IPS DF 19.7 (cell line): ENCODE measurements around the gene PLCG2.
"Not testable (repeated sequence)": the region's sequence is repeated elsewhere in the genome, so short reads cannot be mapped to it uniquely, and the experiment has no call there.

ENCODE experiments used
- DNase-seq: peaks from one replicate; pipeline ENCODE4 v3.0.0-alpha.2; 2013; ENCODE audit warnings: low read depth, low spot score

The PLCG2 gene

DNA sequence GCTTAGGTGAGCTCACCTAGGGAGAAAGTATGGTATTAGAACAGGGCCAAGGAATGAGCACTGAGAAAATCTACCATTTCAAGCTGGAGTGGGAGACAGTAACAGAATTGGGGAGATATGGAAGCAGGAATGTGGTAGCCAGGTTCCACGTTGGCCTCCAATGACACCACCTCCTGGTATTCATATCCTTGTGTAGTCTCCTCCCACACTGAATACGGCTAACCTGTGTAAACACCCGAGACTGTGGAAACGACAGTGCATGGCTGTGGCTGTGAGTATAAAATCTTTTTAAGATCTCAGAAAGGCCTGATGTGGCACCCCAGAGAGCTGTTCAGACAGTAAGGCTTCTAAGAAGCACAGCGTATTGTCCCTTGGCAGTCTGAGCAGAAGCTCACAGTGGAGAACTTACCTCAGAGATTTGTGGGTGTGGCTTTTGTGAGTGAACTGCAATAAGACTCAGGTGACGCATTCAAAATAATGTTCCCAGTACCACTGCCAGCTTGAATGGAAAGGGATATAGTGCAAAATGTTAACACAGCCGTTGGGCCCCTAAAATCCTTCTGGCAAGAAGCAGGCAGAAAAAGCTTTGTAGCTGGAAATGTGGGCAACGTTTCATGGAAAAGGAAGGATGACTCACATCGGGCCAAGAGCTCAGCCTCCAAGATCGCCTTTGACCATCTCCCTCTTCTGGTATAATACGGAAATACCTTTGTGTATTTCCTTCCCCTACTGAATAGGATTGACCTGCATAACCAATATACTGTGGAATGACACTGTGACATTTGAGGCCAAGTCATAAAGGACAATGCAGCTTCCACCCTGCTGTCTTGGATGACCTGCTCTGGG lies 217.8 kb downstream of the PLCG2 start:
- no peak for DNase-seq

DNA sequence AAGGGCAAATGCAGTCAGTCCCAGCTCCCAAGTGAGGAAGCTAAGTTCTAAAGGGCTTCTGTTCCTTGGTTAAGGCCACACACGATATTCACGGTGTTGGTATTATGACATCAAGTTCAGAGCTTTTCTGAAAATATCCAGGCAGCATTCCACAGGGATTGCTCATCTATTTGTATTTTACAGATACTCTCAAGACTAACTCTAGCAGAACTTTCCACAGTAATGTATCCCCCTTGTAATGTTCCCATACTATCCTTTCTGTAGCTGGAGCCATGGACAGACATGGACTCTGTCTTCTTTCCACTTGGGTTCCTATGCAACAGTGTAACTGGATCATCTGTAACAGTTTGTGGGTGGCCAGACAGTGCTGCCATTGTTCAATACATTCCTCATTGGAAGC lies 218.6 kb downstream of the PLCG2 start:
- no peak for DNase-seq

DNA sequence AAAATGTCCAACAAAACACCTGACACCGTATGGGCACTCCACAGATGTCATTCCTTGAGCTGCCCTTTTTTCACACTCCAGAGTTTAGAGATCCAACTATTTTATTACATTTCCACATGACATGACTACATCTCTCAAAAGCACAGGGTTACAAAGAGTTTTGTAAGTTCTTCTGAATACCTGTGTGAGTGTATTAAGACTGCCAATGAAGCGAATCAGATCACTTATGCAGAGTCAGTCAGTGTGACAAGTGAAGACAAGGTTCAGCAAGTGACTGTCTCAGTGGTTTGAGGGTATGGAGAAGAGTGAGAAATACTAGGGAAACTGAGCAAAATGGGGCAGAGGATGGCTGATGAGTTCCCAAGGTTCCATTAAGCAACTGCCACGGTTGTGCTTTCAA lies 223.7 kb downstream of the PLCG2 start:
- DNase-seq, result no peak

DNA sequence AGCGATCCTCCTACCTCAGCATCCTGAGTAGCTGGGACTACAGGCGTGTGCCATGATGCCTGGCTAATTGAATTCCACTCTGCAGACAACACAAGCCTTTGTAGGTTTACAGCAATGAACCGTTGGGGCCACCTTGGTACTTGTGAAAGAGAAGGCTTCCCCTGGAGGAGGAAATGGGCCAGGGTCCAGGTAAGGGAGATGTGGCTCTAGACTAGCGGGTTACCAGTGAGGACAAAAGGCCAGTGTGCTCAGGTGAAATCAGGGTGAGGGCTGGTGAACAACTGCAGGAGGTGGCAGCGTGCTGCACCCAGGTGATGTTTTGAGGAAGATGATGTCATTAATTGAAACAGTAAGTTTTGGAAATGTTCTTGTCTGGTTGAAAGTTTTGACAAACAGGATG lies 225.5 kb downstream of the PLCG2 start:
- no peak for DNase-seq

DNA sequence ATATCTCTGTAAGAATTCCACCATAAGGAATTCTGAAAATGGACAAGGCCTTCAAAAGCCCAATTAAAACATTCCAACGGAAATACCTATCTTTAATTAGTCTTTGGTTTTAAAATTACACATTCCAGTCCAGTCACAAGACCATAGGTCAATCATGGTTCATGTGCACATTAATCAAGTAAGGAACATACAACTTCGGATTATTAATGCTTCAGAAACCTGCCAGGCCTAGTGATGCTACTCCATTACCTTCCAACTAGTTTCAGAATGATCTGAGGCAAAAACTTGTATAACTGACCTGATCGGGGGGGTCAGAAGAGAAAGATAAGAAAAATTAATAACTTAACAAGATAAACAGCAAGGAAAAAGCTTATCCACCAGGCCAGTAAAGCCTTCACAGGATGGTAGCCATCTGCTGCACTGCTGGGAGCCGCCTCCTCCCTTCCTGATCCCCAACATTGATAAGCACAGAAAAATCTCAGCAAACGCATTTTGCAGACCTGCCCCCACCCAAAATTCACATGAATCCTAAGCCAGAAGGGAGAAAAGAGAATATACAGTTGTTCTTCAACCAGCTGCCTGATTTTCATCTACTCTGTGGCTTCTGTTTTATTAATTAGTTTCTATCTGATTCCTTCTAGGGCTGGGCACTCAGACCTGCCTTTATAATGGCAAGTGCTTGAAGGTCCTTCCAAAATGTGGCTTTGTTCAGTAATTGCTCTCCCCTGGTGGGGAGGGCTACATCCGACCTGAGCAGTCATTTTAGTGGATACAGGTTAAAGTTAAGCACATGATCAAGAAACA lies 226.1 kb downstream of the PLCG2 start:
- no peak for DNase-seq

DNA sequence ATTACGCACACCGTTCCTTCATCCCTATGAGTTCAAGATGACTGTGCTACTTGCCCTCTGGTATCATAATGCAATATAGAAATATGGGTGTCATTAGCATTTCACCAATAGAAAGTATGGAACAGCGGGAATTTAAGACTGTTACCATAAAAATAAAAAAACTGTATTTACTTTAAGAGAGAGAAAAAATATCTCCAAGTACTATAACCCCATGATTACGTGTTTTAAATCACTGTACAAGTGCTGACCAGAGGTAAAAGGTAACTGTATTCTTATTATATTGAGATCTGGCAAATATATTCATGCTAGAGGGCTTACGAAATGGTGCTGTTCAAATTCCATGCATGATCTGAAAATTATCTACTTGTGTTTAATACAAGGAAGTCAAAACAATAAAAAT lies 226.9 kb downstream of the PLCG2 start:
- DNase-seq, result no peak

DNA sequence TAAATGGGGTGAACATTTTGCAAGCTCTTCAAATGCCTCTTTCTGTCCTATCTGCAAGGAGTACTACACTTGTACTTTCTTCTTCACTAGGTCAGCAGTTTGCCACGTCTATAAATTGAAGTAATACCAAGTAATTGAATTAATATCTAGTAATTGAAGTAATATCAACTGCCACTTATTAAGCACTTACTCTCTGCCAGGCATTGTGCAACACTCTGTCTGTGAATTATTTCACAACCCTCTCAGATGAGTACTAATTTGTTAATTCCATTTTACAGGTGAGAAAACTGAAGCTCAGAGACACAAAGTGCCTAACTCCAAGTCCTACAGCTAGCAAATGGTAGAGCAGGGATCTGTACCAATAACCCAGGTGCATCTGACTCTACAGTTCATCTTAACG lies 228.1 kb downstream of the PLCG2 start:
- no peak for DNase-seq

DNA sequence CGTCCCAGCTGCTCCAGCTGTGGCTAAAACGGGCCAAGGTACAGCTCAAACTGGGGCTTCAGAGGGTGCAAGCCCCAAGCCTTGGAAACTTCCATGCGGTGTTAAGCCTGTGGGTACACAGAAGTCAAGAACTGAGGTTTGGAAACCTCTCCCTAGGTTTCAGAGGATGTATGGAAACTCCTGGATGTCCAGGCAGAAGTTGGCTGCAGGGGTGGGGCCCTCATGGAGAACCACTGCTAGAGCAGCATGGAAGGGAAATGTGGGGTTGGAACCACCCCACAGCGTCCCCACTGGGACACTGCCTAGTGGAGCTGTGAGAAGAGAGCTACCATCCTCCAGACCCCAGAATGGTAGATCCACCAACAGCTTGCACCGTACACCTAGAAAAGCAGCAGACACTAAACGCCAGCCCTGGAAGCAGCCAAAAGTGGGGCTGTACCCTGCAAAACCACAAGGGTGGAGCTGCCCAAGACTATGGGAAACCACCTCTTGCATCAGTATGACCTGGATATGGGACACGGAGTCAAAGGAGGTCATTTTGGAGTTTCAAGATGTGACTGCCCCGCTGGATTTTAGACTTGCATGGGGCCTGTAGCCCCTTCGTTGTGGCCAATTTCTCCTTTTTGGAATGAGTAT lies 230.0 kb downstream of the PLCG2 start:
- DNase-seq, result no peak

DNA sequence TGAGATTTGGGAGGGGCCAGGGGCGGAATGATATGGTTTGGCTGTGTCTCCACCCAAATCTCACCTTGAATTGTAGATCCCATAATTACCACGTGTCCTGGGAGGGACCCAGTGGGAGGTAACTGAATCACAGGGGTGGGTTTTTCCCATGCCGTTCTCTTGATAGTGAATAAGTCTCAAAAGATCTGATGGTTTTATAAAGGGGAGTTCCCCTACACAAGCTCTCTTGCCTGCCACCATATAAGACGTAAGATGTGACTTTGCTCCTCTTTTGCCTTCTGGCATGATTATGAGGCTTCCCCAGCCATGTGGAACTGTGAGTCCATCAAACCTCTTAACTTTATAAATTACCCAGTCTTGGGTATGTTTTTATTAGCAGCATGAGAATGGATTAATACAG lies 230.7 kb downstream of the PLCG2 start:
- not testable (repeated sequence) for DNase-seq

DNA sequence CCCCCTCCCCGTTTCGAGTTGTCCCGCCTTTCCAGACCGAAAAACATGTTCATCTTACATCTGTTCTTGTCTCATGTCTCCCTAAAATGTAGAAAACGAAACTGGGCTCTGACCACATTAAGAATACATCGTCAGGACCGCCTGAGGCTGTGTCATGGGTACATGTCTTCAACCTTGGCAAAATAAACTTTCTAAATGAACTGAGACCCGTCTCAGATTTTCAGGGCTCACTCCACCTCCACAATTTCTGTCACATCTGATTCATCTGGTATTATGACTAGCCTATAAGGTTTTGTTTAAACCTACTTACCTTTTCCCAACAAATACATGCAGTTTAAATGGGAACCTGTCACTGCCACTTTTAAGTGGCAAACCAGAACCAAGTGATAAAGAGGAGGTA lies 231.6 kb downstream of the PLCG2 start:
- DNase-seq, result no peak

DNA sequence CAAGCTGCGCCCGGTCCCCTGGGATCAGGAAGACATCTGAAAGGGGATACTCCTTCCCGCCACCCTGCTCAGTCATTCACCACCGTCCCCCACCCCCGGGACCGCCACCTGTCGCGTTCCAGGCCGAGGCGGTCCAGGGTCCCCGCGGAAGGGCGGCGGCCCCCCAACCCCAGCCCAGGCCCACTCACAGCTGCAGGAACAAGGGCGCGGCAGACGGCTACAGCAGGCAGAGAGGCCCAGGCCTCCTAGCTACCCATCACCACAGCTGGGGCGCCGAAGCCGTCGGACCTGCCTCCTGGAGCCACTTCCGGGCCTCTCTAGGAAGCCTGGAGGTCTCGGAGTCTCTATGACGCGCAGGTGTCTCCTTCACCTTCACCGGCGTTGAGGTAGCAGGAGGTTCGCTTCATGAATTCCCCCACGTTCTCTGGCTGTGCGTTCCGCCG lies 232.1 kb downstream of the PLCG2 start, which contains the start of gene SDR42E1:
Gene SDR42E1 (minus strand): TSS at position 272 of the 443 bp plus-strand sequence. CDS start 10,612 bp downstream, outside the sequence.
- no peak for DNase-seq
